Keratinocyte (primary cell): ENCODE measurements around the gene GPALPP1. TPM values are rescaled to one million over a fixed set of nuclear protein-coding genes. Genes with fewer than 3 reads are reported as not detected.

ENCODE experiments used
- DNase-seq: peaks from one replicate; pipeline ENCODE4 v3.0.0-alpha.2; 2011; ENCODE audit warnings: low read depth, missing footprints, low spot score
- FAIRE-seq: peaks from 2 replicates; lab custom pipeline; 2011; peaks lifted over from hg19 to GRCh38; lab: Jason Lieb, UNC
- H2AFZ ChIP-seq: 2 replicates; pipeline ENCODE4 v1.6.0; 2012; ENCODE audit warnings: low read length, control low read depth, inconsistent platforms; ENCODE audit not compliant: control insufficient read depth
- H3K27ac ChIP-seq: 2 replicates; pipeline ENCODE4 v1.5.1; 2011; ENCODE audit warnings: low read length; ENCODE audit not compliant: control insufficient read depth, insufficient read depth
- H3K27me3 ChIP-seq: 3 replicates; pipeline ENCODE4 v1.6.0; 2011; ENCODE audit warnings: low read length; ENCODE audit not compliant: control insufficient read depth, insufficient read depth; ENCODE audit errors: extremely low read depth
- H3K36me3 ChIP-seq, 2 experiments: 2 replicates in 1 of 2; 3 replicates in 1 of 2; pipeline ENCODE4 v1.5.1; 2011; ENCODE audit warnings: low read length in 2 of 2, mild to moderate bottlenecking in 1 of 2; ENCODE audit not compliant: control insufficient read depth in 2 of 2, insufficient read depth in 2 of 2; ENCODE audit errors: extremely low read depth in 1 of 2
- H3K4me1 ChIP-seq: 3 replicates; pipeline ENCODE4 v1.5.1; 2011; ENCODE audit warnings: low read length; ENCODE audit not compliant: control insufficient read depth, insufficient read depth; ENCODE audit errors: extremely low read depth
- H3K4me2 ChIP-seq: 3 replicates; pipeline ENCODE4 v1.6.0; 2011; ENCODE audit warnings: low read depth, low read length; ENCODE audit not compliant: control insufficient read depth, insufficient read depth; ENCODE audit errors: extremely low read depth
- H3K4me3 ChIP-seq, 3 experiments: fragments of 200-600 bp in 1 of 3; sonication (generic) in 1 of 3; 2 replicates in 2 of 3; 3 replicates in 1 of 3; pipeline ENCODE4 v1.5.1; 2011 to 2016; ENCODE audit warnings: low read length in 3 of 3, mild to moderate bottlenecking in 3 of 3, control low read depth in 2 of 3, inconsistent platforms in 1 of 3, low read depth in 1 of 3, mixed read lengths in 1 of 3, mixed run types in 1 of 3, moderate library complexity in 1 of 3; ENCODE audit not compliant: control insufficient read depth in 2 of 3, insufficient read depth in 2 of 3; ENCODE audit errors: extremely low read depth in 1 of 3
- H3K79me2 ChIP-seq: 2 replicates; pipeline ENCODE4 v1.6.0; 2012; ENCODE audit warnings: low read length; ENCODE audit not compliant: control insufficient read depth, insufficient read depth
- H3K9ac ChIP-seq: 3 replicates; pipeline ENCODE4 v1.6.0; 2011; ENCODE audit warnings: low read length; ENCODE audit not compliant: control insufficient read depth, insufficient read depth; ENCODE audit errors: extremely low read depth
- H3K9me1 ChIP-seq: 3 replicates; pipeline ENCODE4 v1.6.0; 2011; ENCODE audit warnings: low read length; ENCODE audit not compliant: control insufficient read depth, insufficient read depth; ENCODE audit errors: extremely low read depth
- H3K9me3 ChIP-seq: 2 replicates; pipeline ENCODE4 v1.5.1; 2012; ENCODE audit warnings: low read depth, low read length; ENCODE audit not compliant: control insufficient read depth
- H4K20me1 ChIP-seq: 3 replicates; pipeline ENCODE4 v1.6.0; 2011; ENCODE audit warnings: low read length; ENCODE audit not compliant: control insufficient read depth, insufficient read depth; ENCODE audit errors: extremely low read depth
- EZH2 ChIP-seq: IDR thresholded peaks from one replicate; pipeline ENCODE4 v1.6.1; 2012; ENCODE audit warnings: inconsistent platforms, mild to moderate bottlenecking, low read length, moderate library complexity
- dilution Hi-C: fragments of 300-500 bp; cut with MboI; formaldehyde crosslinking; loops from one replicate; pipeline ENCODE4 v1.7.0; 2020; ENCODE audit warnings: low sequenced_read_pairs; ENCODE audit not compliant: extremely low pct_ligation_motif_present
- polyA plus RNA-seq, 5 experiments: library from polyadenylated mRNA; depleted of rRNA in 3 of 5; stranded (reverse) in 3 of 5; stranded (forward) in 1 of 5; unstranded in 1 of 5; fragments of >200 nt; gene quantifications; 1 replicate in 1 of 5; 2 replicates in 3 of 5; 3 replicates in 1 of 5; pipeline versions ENCODE4 v1.2.1 to v1.2.3, GENCODE V29; 2011 to 2012; ENCODE audit warnings: missing spikeins in 2 of 5, low read depth in 1 of 5, low replicate concordance in 1 of 5
- TF ChIP-seq, protein P1 (sequence below), 3 experiments: IDR thresholded peaks in 1 of 3; conservative IDR thresholded peaks in 1 of 3; optimal IDR thresholded peaks in 1 of 3; 2 replicates in 2 of 3; 3 replicates in 1 of 3; pipeline versions ENCODE3 to v1.5.1; 2011; ENCODE audit warnings: low read length in 3 of 3, mild to moderate bottlenecking in 3 of 3, moderate library complexity in 2 of 3, control low read depth in 1 of 3, inconsistent platforms in 1 of 3; ENCODE audit not compliant: insufficient read depth in 2 of 3; ENCODE audit errors: extremely low read depth in 1 of 3

GPALPP1 gene
- polyA plus RNA-seq, 1 donor (not counting 4 experiments of a cell fraction or from before 2014, with no cell fraction given) = 17.7 TPM

DNA sequence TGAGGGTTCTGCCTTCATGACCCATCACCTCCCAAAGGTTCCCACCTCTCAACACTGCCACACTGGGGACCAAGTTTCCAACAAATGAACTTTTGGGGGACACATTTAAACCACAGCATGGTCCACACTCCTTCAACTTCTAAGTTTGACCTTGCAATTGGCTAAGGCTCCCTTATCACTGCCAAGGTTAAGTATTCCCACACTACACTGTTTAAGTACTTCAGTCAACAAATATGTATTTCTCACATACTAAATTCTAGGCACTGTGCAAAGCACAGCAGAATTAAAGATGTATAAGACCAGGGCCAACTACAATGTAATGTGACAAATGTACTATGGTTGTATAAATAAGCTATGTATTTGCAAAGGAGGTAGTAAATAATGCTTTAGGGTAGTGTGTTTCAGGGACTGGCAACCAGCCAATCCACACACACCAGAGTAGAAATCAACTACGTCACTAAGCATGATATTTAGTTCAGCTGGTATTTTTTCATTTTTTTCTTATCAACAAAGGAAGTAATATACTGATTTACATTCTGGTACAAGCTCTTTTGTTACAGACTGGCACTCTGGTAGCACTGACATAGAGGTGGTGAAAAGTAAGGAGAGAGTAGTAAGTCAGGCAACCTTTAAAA, 12.3 kb upstream of the GPALPP1 start:
- peaks cover 2% of the 10 kb centered on the region for H3K79me2 ChIP-seq
- H3K27ac ChIP-seq = no peak overlapping the region
- no peak overlapping the region for H2AFZ ChIP-seq
- H3K36me3 ChIP-seq = peaks cover 8 to 19% of the 10 kb centered on the region in 2 experiments
- TF ChIP-seq EZH2 = no peak
- TF ChIP-seq, protein P1, sequence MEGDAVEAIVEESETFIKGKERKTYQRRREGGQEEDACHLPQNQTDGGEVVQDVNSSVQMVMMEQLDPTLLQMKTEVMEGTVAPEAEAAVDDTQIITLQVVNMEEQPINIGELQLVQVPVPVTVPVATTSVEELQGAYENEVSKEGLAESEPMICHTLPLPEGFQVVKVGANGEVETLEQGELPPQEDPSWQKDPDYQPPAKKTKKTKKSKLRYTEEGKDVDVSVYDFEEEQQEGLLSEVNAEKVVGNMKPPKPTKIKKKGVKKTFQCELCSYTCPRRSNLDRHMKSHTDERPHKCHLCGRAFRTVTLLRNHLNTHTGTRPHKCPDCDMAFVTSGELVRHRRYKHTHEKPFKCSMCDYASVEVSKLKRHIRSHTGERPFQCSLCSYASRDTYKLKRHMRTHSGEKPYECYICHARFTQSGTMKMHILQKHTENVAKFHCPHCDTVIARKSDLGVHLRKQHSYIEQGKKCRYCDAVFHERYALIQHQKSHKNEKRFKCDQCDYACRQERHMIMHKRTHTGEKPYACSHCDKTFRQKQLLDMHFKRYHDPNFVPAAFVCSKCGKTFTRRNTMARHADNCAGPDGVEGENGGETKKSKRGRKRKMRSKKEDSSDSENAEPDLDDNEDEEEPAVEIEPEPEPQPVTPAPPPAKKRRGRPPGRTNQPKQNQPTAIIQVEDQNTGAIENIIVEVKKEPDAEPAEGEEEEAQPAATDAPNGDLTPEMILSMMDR (optimal IDR thresholded peaks at IDR 0.05 in 1 of 3, IDR thresholded peaks at IDR 0.05 in 1 of 3, conservative IDR thresholded peaks at IDR 0.05 in 1 of 3; ENCODE audit: extremely low read depth in 1 of 3, insufficient read depth in 2 of 3, low read length in 3 of 3) = no peak
- no peaks in the 10 kb centered on the region for H3K27me3 ChIP-seq
- FAIRE-seq (no peak), DNase-seq (no peak)
- H4K20me1 ChIP-seq = no peaks in the 10 kb centered on the region
- H3K9me1 ChIP-seq = no peaks in the 10 kb centered on the region
- dilution Hi-C loops = no loop called here
- H3K9me3 ChIP-seq = no peaks in the 10 kb centered on the region
- H3K4me3 ChIP-seq = no peak overlapping the region
- no peak overlapping the region for H3K9ac ChIP-seq
- no peaks in the 10 kb centered on the region for H3K4me1 ChIP-seq
- H3K4me2 ChIP-seq = no peak overlapping the region

DNA sequence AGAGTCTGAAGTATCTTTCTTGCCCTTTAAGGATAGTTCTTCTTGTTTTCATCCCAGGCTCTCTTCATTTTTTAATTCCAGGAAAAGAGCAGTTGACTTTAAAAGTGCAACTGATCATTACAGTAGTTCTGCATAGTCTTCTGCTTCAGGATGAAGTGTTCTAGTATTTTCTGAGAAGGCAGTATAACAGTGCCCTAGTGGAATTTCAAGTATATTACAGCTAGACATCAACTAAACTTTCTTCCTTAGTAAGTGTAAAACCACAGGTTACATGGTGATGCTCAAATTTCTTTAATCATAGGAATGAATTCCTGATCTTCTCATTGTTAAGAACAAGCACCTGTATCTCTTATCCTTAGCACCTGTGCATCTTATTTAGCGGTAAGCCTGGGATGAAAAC, 11.0 kb upstream of the GPALPP1 start:
- no peak overlapping the region for H3K4me3 ChIP-seq
- H3K4me1 ChIP-seq = no peaks in the 10 kb centered on the region
- FAIRE-seq (no peak), DNase-seq (no peak)
- H3K27ac ChIP-seq = no peak overlapping the region
- H3K79me2 ChIP-seq = peaks cover 10% of the 10 kb centered on the region
- no peaks in the 10 kb centered on the region for H3K9me3 ChIP-seq
- TF ChIP-seq, protein P1 (optimal IDR thresholded peaks at IDR 0.05 in 1 of 3, IDR thresholded peaks at IDR 0.05 in 1 of 3, conservative IDR thresholded peaks at IDR 0.05 in 1 of 3; ENCODE audit: extremely low read depth in 1 of 3, insufficient read depth in 2 of 3, low read length in 3 of 3) = peak in 1 of 3 experiments; percentile 14
- no peak for TF ChIP-seq EZH2
- no peak overlapping the region for H3K4me2 ChIP-seq
- no peaks in the 10 kb centered on the region for H3K9me1 ChIP-seq
- H3K9ac ChIP-seq = no peak overlapping the region
- H3K27me3 ChIP-seq = no peaks in the 10 kb centered on the region
- no peaks in the 10 kb centered on the region for H4K20me1 ChIP-seq
- dilution Hi-C loops = no loop called here
- peaks cover 8 to 16% of the 10 kb centered on the region in 2 experiments for H3K36me3 ChIP-seq
- H2AFZ ChIP-seq = no peak overlapping the region
